ENCODE measurements around the gene EMILIN1. TPM values are rescaled to one million over a fixed set of nuclear protein-coding genes. Genes with fewer than 3 reads are reported as not detected.

The EMILIN1 gene
- total RNA-seq, 4 donors from 2014 or later, result 6.2 to 27.8 (median 9.9) TPM

- peaks cover 6 to 11% (median 8%) of the 10 kb centered on the region in 3 donors for H3K4me1 ChIP-seq
- no peaks in the 10 kb centered on the region for H3K9me3 ChIP-seq
- no peak for DNase-seq
- H3K27me3 ChIP-seq, result no peaks in the 10 kb centered on the region
- intact Hi-C loops (cut with DNase I), result loop anchor here (10.0 kb wide), 1 partner anchor 210 kb away; the partner anchor contains the start of gene UCN
- no peak overlapping the region for H3K27ac ChIP-seq
- H3K36me3 ChIP-seq, result peaks cover 0 to 4% (median 0%) of the 10 kb centered on the region in 3 donors
- WGBS, 2 donors, result 90 to 92% methylated on average over 12 to 17 of the region's 24 CpGs
- no peak overlapping the region for H3K4me3 ChIP-seq
- no peak for TF ChIP-seq POLR2A (IDR thresholded peaks at IDR 0.05)
- TF ChIP-seq, protein P1, sequence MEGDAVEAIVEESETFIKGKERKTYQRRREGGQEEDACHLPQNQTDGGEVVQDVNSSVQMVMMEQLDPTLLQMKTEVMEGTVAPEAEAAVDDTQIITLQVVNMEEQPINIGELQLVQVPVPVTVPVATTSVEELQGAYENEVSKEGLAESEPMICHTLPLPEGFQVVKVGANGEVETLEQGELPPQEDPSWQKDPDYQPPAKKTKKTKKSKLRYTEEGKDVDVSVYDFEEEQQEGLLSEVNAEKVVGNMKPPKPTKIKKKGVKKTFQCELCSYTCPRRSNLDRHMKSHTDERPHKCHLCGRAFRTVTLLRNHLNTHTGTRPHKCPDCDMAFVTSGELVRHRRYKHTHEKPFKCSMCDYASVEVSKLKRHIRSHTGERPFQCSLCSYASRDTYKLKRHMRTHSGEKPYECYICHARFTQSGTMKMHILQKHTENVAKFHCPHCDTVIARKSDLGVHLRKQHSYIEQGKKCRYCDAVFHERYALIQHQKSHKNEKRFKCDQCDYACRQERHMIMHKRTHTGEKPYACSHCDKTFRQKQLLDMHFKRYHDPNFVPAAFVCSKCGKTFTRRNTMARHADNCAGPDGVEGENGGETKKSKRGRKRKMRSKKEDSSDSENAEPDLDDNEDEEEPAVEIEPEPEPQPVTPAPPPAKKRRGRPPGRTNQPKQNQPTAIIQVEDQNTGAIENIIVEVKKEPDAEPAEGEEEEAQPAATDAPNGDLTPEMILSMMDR (IDR thresholded peaks at IDR 0.05), result no peak
Measured at GRCh38 chr2:27094353-27094984, 16.1 kb downstream of the EMILIN1 start.

GRCh38 chr2:27095427-27095744 lies 17.0 kb downstream of the EMILIN1 start:
- Histone ChIP-seq H3K9me3 (no peaks in the 10 kb centered on the region), H3K4me1 (peaks cover 6 to 11% (median 8%) of the 10 kb centered on the region in 3 donors), H3K36me3 (peaks cover 0 to 5% (median 0%) of the 10 kb centered on the region in 3 donors), H3K27ac (no peak overlapping the region), H3K4me3 (no peak overlapping the region), H3K27me3 (no peaks in the 10 kb centered on the region)
- no peak for DNase-seq
- 90 to 100% methylated on average over 1 to 2 of the region's 2 CpGs for WGBS, 2 donors
- intact Hi-C loops (cut with DNase I), result loop anchor here (10.0 kb wide), 1 partner anchor 209 kb away; the partner anchor contains the start of gene UCN
- TF ChIP-seq, protein P1 (IDR thresholded peaks at IDR 0.05), result no peak
- no peak for TF ChIP-seq POLR2A (IDR thresholded peaks at IDR 0.05)

DNA sequence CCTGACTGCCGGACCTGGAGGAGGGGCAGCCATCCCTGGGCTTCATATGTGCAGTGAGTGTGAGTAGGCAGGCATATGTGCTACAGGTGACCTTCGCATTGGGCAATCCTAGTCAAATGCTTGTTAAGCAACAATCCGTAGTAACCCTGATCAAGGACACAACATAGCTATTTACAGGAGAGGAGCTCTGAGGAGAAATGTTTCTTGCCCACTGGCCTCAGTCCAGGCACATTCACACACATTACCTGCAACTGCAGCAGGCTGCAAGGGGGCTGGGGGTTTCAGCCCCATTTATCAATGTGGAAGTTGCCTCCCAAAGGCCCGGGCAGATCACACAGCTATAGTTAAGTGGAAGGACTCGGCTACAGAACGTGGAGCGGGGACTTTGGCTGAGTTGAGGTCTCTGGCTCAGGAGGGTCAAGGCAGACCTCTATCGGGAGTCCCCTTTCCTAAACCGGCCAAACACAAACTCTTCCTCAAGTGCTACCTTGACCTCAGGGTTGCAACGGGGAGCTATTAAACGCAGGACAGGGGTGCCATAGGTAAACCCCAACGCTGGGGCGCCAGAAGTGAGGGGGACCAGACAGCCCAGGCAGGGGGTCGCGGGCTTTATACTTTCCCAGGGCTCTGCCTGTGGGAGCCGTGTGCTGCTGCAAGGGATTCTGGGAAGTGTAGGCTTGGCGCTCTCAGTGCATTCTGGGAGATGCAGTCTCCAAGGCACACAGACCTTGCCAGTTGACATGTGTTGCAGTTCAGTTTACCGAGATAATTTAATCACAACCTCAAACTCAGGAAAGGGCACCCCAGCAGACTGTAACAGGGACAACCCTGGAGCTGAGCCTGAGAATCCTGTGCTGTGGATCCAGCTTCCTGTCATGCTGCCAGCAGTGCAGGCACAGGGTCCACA lies 17.6 kb downstream of the EMILIN1 start:
- DNase-seq, result no peak
- Histone ChIP-seq H3K27ac (no peak overlapping the region), H3K4me3 (peak overlapping the region in 3 of 4 donors; percentile 26 to 57 (median 32)), H3K36me3 (peaks cover 0 to 5% (median 0%) of the 10 kb centered on the region in 3 donors), H3K27me3 (no peaks in the 10 kb centered on the region), H3K9me3 (no peaks in the 10 kb centered on the region), H3K4me1 (peaks cover 6 to 11% (median 8%) of the 10 kb centered on the region in 3 donors)
- WGBS, 2 donors, result 27 to 60% methylated on average over 2 to 10 of the region's 18 CpGs
- TF ChIP-seq POLR2A (IDR thresholded peaks at IDR 0.05), result no peak
- TF ChIP-seq, protein P1 (IDR thresholded peaks at IDR 0.05), result peak in 1 of 6 experiments; percentile 20
- intact Hi-C loops (cut with DNase I), result loop anchor here (10.0 kb wide), 1 partner anchor 209 kb away; the partner anchor contains the start of gene UCN

DNA sequence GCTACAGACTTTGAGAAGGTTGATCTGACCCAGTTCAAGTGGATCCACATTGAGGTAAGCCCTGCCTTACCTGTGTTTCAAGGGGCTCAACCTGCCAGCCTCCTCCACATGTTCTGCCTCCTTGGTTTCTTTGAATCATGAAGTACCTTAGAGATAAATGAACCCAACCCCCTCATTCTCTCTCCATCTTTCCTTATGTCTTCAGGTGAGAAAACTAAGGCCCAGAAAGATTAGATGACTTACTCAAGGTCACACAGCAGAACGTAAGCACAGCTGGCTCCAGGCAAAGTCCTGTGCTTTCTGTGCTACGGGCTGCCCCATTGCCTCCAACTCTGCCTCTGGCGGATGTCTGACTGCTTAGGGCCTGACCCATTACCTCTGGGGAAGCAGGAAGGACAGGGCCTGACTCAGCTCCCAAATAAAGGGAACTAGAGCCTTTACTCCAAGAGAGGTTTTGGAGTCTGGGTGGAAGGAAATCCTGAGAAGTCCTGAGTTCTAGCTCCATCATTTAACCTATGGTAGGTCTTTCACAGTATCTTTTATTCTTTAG lies 18.4 kb downstream of the EMILIN1 start:
- DNase-seq, result no peak
- H3K36me3 ChIP-seq, result peaks cover 0 to 5% (median 0%) of the 10 kb centered on the region in 3 donors
- no peaks in the 10 kb centered on the region for H3K27me3 ChIP-seq
- 70 to 85% methylated on average over 3 of the region's 3 CpGs for WGBS, 2 donors
- no peak overlapping the region for H3K4me3 ChIP-seq
- TF ChIP-seq POLR2A (IDR thresholded peaks at IDR 0.05), result no peak
- TF ChIP-seq, protein P1 (IDR thresholded peaks at IDR 0.05), result no peak
- no peaks in the 10 kb centered on the region for H3K9me3 ChIP-seq
- intact Hi-C loops (cut with DNase I), result loop anchor here (10.0 kb wide), 1 partner anchor 208 kb away; the partner anchor contains the start of gene UCN
- no peak overlapping the region for H3K27ac ChIP-seq
- peaks cover 6 to 11% (median 8%) of the 10 kb centered on the region in 3 donors for H3K4me1 ChIP-seq
